Measurements from ENCODE around the gene SPTBN4. TPM values are rescaled to one million over a fixed set of nuclear protein-coding genes. Genes with fewer than 3 reads are reported as not detected.
A peak's percentile ranks its signal among the peaks of the same experiment; 100 is the strongest.
"Not testable (repeated sequence)": the region's sequence is repeated elsewhere in the genome, so short reads cannot be mapped to it uniquely, and the experiment has no call there.

The SPTBN4 gene
- total RNA-seq, 1 experiment from 2014 or later: 1.9 TPM

GRCh38 chr19:40521276-40521675 lies 54.5 kb downstream of the SPTBN4 start:
- POLR2A ChIA-PET (ENCODE audit: unreplicated experiment): no interaction called here
- H3K9ac ChIP-seq (ENCODE audit: low read length): no peak overlapping the region

DNA sequence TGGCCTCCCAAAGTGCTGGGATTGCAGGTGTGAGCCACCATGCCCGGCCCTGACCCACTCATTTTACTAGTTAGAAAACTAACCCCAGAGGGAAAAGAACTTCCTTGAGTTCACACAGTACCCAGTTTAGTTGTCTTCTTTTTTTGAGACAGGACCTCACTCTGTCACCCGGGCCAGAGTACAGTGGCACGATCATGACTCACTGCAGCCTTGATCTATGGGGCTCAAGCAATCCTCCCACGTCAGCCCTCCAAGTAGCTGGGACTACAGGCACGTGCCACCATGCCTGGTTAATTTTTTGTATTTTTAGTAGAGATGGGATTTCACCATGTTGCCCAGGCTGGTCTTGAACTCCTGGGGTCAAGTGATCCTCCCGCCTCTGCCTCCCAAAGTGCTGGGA lies 55.1 kb downstream of the SPTBN4 start:
- intact Hi-C loops (cut with micrococcal nuclease): loop anchor here (5.0 kb wide), 2 partner anchors 60 to 220 kb away; no protein-coding TSS in a partner anchor
- H3K9me2 ChIP-seq (replicated peaks; ENCODE audit: low read length); H3K79me2 ChIP-seq (ENCODE audit: low read length); H4K20me1 ChIP-seq (ENCODE audit: low read length); DNase-seq; H2AFZ ChIP-seq (ENCODE audit: low read length); H3F3A ChIP-seq (ENCODE audit: low read length, unreplicated experiment); H3K4me3 ChIP-seq (ENCODE audit: low read length); BruUV-seq (replicated peaks); H3K9me3 ChIP-seq (ENCODE audit: low read length); H3K4me2 ChIP-seq (ENCODE audit: low read length); H3K9ac ChIP-seq (ENCODE audit: low read length); H3K27me3 ChIP-seq (ENCODE audit: low read length); POLR2A ChIA-PET (ENCODE audit: unreplicated experiment); H3K27ac ChIP-seq (ENCODE audit: low read length); H3K4me1 ChIP-seq (ENCODE audit: insufficient read depth, low read length); H3K36me3 ChIP-seq (ENCODE audit: low read depth, low read length); ATAC-seq: not testable (repeated sequence)
- CTCF ChIA-PET: interaction anchor here (1.0 to 1.2 kb wide), 3 partner anchors 57 to 217 kb away, joined by 4 to 18 read pairs (median 4); partner anchors contain the start of gene BLVRB

More at GRCh38 chr19:40521276-40521675, 54.5 kb downstream of the SPTBN4 start:
- BruUV-seq (replicated peaks): no TSS peak
- Histone ChIP-seq H3K9me2 (replicated peaks; ENCODE audit: low read length) (no peaks in the 10 kb centered on the region), H3K27me3 (ENCODE audit: low read length) (no peaks in the 10 kb centered on the region), H3F3A (ENCODE audit: low read length, unreplicated experiment) (no peaks in the 10 kb centered on the region), H3K4me2 (ENCODE audit: low read length) (no peak overlapping the region), H4K20me1 (ENCODE audit: low read length) (no peaks in the 10 kb centered on the region), H3K4me3 (ENCODE audit: low read length) (no peak overlapping the region), H3K36me3 (ENCODE audit: low read depth, low read length) (no peaks in the 10 kb centered on the region), H3K79me2 (ENCODE audit: low read length) (no peaks in the 10 kb centered on the region), H2AFZ (ENCODE audit: low read length) (no peak overlapping the region), H3K27ac (ENCODE audit: low read length) (no peak overlapping the region), H3K4me1 (ENCODE audit: insufficient read depth, low read length) (no peaks in the 10 kb centered on the region), H3K9me3 (ENCODE audit: low read length) (no peaks in the 10 kb centered on the region)
- intact Hi-C loops (cut with micrococcal nuclease): loop anchor here (5.0 kb wide), 2 partner anchors 59 to 219 kb away; no protein-coding TSS in a partner anchor
- TF ChIP-seq, protein P1, sequence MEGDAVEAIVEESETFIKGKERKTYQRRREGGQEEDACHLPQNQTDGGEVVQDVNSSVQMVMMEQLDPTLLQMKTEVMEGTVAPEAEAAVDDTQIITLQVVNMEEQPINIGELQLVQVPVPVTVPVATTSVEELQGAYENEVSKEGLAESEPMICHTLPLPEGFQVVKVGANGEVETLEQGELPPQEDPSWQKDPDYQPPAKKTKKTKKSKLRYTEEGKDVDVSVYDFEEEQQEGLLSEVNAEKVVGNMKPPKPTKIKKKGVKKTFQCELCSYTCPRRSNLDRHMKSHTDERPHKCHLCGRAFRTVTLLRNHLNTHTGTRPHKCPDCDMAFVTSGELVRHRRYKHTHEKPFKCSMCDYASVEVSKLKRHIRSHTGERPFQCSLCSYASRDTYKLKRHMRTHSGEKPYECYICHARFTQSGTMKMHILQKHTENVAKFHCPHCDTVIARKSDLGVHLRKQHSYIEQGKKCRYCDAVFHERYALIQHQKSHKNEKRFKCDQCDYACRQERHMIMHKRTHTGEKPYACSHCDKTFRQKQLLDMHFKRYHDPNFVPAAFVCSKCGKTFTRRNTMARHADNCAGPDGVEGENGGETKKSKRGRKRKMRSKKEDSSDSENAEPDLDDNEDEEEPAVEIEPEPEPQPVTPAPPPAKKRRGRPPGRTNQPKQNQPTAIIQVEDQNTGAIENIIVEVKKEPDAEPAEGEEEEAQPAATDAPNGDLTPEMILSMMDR (conservative IDR thresholded peaks at IDR 0.05; ENCODE audit: low read depth, low read length): peak; percentile 38; the same call in 1 of the 2 replicates
- no peak for TF ChIP-seq EZH2 (IDR thresholded peaks at IDR 0.05; ENCODE audit: low read length, unreplicated experiment)
- ATAC-seq: no peak
- CTCF ChIA-PET: interaction anchor here (0.5 to 1.2 kb wide), 4 partner anchors 35 to 216 kb away, joined by 4 to 18 read pairs (median 4); partner anchors contain the start of gene BLVRB
- DNase-seq: peak; percentile 23

DNA sequence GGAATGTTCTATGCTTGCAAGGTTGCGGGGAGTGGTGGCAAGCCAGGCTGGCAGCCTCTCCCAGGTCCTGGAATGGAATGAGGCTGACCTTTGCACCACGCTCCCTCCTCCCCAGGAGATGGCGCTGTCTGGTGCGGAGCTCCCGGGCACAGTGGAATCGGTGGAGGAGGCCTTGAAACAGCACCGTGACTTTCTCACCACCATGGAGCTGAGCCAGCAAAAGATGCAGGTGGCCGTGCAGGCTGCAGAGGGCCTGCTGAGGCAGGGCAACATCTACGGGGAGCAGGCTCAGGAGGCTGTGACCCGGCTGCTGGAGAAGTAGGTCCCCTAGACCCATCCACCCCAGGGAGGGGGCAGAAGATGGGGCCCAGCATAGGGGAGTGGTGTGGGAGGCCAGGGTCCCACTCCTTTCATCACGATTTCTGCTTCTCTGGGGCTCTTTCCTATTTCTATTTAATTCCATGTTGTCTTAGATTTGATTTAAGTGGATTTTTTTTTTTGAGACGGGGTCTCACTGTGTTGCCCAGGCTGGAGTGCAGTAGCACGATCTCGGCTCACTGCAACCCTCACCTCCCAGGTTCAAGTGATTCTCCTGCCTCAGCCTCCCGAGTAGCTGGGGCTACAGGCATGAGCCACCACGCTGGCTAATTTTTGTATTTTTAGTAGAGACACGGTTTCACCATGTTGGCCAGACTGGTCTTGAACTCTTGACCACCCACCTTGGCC lies 56.7 kb downstream of the SPTBN4 start:
- intact Hi-C loops (cut with micrococcal nuclease): loop anchor here (5.0 kb wide), 2 partner anchors 61 to 221 kb away; no protein-coding TSS in a partner anchor
- no peak overlapping the region for H3K27ac ChIP-seq (ENCODE audit: low read length)
- no peaks in the 10 kb centered on the region for H3K27me3 ChIP-seq (ENCODE audit: low read length)
- DNase-seq (peak; percentile 66), ATAC-seq (peak; percentile 78)
- H3K4me1 ChIP-seq (ENCODE audit: insufficient read depth, low read length): no peaks in the 10 kb centered on the region
- no peaks in the 10 kb centered on the region for H3F3A ChIP-seq (ENCODE audit: low read length, unreplicated experiment)
- POLR2A ChIA-PET (ENCODE audit: unreplicated experiment): no interaction called here
- no peak overlapping the region for H3K9ac ChIP-seq (ENCODE audit: low read length)
- no peaks in the 10 kb centered on the region for H3K9me2 ChIP-seq (replicated peaks; ENCODE audit: low read length)
- no peaks in the 10 kb centered on the region for H3K9me3 ChIP-seq (ENCODE audit: low read length)
- H3K79me2 ChIP-seq (ENCODE audit: low read length): no peaks in the 10 kb centered on the region
- H4K20me1 ChIP-seq (ENCODE audit: low read length): no peaks in the 10 kb centered on the region
- TF ChIP-seq, protein P1 (conservative IDR thresholded peaks at IDR 0.05; ENCODE audit: low read depth, low read length): peak; percentile 71
- TF ChIP-seq EZH2 (IDR thresholded peaks at IDR 0.05; ENCODE audit: low read length, unreplicated experiment) (no peak), EZH2phosphoT487 (IDR thresholded peaks at IDR 0.05; ENCODE audit: borderline replicate concordance, low read length) (no peak)
- H3K4me3 ChIP-seq (ENCODE audit: low read length): no peak overlapping the region
- BruUV-seq (replicated peaks): no TSS peak
- H3K4me2 ChIP-seq (ENCODE audit: low read length): no peak overlapping the region
- no peak overlapping the region for H2AFZ ChIP-seq (ENCODE audit: low read length)
- CTCF ChIA-PET: interaction anchor here (0.8 kb wide), 1 partner anchor 59 kb away, joined by 4 read pairs; no protein-coding TSS in a partner anchor
- no peaks in the 10 kb centered on the region for H3K36me3 ChIP-seq (ENCODE audit: low read depth, low read length)
